GM11168 (cell line): Measurements from ENCODE around the gene TEP1.

Source experiments
- in situ Hi-C: fragments of 300-500 bp; cut with MboI; formaldehyde crosslinking; loops from one replicate; pipeline ENCODE4 v1.12.0; 2022; ENCODE audit warnings: low sequenced_read_pairs; ENCODE audit not compliant: unreplicated experiment

The TEP1 gene

GRCh38 chr14:20434701-20435581 lies 21.6 kb upstream of the TEP1 start:
- in situ Hi-C loops: no loop called here

GRCh38 chr14:20429801-20430669 lies 16.7 kb upstream of the TEP1 start:
- in situ Hi-C loops: no loop called here

GRCh38 chr14:20428802-20429201 lies 15.5 kb upstream of the TEP1 start:
- in situ Hi-C loops: no loop called here

DNA sequence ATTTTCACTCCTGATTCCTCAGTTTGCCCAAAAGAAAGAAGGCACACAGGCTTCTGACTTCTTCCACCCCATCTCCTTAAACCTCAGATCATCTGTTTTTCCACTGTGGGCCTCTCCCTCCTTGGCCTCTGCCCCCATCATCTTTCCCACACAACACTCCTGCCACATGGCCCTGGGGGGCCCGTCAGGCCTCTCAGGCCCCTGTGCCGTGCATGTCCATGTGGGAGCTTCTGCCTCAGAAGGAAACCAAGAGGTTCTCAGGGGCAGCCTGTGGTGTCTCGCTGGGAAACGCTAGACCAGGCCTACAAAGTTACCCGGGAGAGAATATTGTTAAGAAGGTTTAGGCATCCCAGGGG lies 14.7 kb upstream of the TEP1 start:
- in situ Hi-C loops: no loop called here

DNA sequence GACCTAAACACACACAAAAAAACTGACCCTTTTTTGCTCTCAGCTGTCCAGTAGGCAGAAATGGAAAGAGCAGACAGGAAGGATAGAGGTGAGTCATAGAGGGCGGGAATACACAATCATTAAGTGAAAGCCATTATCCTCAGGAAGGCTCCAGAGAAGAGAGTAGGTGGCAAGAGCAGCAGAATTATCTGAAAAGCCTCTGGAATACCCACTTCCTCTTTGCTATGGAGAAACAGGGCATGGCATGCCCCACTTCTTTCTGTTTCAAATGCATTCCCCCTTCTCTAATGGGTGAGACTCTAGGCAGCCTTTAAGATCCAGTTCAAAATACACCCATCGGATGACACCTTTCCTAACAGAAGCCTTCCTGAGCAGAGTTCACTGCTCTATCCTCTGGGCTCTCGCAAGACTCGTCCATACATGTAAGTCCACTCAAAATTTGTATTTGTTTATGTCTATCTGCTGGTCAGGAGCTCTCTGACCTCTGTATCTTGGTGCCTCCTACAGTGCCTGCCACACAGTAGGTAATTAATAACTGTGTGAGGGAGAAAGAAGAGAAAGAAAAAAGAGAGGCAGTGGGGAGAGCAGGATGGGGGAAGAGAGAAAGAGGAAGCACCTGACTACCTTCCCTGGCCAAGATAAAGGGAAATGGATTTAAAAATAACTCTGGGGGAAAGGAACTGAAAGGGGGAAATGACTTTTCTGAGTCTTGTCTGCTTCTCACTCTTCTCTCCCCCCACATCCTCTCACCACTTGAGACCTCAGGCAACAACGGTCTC lies 14.1 kb upstream of the TEP1 start:
- in situ Hi-C loops: no loop called here

- in situ Hi-C loops: no loop called here
Measured at GRCh38 chr14:20424851-20425250, 11.6 kb upstream of the TEP1 start.

DNA sequence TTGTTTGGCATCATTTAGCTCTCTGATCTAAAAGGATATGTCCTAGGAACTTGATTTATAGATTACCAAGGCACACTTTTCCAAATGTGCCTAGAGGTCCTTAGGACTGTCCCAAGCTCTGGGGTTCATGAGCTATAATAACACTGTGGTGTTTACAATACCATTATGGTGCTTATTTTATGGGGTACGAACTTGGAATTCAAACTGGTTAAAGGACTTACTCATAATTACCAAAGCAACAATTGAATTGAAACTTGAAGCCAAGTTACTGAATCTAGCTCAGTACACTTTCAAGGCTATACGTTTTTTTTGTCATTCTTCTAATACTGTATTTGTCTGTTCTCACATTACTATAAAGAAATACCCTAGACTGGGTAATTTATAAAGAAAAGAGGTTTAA lies 9.6 kb upstream of the TEP1 start:
- in situ Hi-C loops: no loop called here

GRCh38 chr14:20421267-20421666 lies 8.0 kb upstream of the TEP1 start:
- in situ Hi-C loops: no loop called here

DNA sequence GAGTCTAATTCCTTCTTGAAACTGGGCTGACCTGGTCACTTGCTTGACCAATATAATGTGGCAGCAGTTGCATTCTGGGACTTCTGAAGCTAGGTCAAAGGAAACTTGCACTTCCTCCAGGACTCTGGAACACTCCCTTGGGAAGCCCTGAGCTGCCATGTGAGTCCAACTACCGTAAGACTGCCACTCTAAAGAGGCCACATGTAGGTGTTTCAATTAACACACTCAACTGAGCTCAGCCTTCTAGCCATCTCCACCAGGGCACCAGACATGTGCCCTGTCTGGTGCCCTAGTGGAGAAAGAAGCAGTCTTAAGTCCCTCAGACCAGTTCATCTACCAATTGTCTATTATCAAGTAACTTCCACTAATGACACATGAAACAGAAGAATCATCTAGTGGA lies 6.1 kb upstream of the TEP1 start:
- in situ Hi-C loops: no loop called here

GRCh38 chr14:20418501-20418909 lies 5.2 kb upstream of the TEP1 start:
- in situ Hi-C loops: no loop called here

DNA sequence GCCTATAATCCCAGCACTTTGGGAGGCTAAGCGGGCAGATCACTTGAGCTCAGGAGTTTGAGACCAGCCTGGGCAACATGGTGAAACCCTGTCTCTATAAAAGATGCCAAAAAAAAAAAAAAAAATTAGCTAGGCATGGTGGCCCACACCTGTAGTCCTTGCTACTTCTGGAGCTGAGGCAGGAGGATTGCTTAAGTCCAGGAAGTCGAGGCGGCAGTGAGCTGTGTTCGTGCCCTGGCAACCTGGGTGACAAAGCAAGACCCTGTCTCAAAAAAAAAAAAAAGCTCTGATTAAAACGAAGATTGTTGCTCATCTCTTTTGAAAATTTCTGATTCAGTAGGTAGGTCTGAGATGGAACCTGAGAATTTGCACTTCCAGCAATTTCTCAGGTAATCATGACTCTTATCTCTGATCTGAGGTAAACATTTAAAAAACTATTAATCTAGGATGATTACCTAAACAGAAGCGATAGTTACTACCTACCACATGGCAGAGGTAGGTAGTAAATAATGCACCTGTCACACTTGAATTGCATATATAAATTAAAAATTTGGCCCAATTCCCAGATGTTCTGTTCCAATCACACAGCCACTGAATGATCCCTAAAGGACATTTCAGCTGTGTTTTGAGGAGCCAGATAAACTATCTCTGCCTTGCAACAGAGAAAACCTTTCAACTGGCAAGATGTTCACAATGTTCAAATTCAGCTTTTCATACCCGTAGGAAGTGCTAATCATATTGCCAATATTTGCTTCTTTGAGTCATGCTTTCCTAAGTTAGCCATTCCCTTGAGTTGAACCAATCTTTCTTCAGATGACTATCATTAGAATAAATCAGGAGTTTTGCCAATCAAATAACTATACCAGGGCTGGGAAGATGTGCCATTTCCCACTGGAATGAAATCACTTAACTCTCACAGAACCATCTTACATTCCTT lies 4.2 kb upstream of the TEP1 start:
- in situ Hi-C loops: no loop called here

DNA sequence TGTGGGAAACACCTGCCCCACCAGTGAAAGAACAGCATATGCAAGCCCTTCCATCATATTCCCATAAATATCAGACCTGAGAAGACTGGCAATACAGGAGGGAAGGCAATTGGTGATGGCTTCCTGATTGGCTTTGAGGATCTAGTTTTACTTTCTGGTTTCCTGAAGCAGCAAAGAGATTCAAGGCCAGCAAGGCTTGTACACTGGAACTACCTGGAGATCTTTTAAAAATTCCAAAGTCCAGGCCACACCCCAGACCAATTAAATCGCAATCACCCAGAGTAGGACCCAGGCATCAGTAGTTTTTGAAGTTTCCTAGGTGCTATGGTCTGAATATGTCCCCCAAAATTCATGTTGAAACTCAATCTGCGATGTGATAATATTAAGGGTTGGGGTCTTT lies 2.9 kb upstream of the TEP1 start:
- in situ Hi-C loops: no loop called here

GRCh38 chr14:20415782-20416206 lies 2.5 kb upstream of the TEP1 start:
- in situ Hi-C loops: no loop called here

DNA sequence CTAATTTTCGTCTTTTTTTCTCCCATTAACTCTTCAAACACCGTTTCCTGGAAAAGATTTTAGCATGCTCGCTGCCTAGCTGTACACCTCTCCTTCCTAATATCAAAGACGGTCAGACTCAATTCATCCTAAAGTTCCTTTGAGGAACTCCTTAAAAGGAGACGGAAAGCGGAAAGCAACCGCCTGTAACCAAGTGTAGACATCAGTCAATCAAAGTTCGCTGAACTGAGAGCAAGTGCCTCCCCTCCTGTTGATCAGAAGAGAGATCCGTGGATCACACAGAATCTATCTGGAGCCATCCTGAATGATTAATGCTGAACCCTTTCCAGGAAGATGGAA lies 412 bp upstream of the TEP1 start:
- in situ Hi-C loops: no loop called here

DNA sequence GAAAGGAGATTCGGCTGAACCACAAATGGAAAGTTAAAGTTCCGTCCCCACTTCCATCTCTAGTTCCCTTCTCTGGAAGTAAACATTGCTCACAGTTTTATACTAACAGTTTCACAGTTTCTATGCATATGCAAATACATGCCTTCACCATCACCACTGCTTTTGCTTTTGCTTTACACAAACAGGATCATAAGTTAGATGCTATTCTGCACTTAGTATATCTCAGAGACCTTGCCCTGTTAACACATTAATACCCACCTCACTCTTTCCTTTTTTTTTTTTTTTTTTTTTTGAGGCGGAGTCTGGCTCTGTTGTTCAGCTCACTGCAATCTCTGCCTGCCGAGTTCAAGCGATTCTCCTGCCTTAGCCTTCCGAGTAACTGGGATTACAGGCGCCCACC lies 890 bp downstream of the TEP1 start:
- in situ Hi-C loops: no loop called here

DNA sequence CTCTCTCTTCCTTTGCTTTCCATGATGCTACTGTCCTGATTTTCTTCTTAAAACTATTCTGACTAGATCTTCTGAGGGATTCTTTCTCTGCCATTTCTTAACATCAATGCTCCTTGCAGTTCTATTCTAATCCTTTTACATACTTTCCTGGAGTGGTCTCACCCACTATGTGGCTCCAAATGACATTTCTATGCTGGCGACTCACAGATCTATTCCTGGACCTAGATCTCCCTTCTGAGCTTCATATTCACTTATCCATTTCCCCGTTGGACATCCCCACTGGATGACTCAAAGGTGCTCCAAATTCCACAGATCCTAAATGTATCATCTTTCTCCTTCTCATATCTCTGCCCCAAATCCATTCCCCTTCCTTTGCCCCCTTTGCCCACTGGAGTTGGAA lies 4.1 kb downstream of the TEP1 start:
- in situ Hi-C loops: no loop called here

GRCh38 chr14:20403521-20403920 lies 9.8 kb downstream of the TEP1 start:
- in situ Hi-C loops: no loop called here

DNA sequence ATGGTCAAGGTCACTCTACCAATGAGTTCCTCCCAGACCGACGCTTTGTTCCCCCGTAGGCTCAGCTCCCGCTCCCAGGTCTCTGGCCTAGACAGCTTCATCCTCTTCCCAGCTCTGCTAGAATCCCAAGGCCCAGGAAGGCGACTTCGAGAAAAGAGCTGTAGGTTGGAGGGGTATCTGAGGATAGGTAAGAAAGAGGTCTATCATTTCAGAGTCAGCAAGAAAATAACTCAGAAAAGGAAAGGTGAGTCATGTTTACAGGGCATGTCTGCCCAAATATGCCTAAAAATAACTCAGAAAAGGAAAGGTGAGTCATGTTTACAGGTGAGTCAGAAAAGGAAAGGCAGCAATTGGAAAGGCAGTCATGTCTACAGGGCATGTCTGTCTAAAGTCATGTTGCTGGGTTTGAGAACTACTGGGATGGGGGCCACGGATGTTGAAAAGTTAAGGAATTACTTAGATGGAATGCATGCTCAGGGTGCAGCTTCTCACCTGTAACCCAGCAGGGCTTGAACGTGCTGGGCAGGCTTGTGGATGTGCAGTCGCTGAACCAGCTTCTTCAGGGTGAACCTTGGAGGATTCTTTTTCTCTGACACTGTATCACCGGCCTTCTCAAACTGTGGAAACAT lies 12.2 kb downstream of the TEP1 start:
- in situ Hi-C loops: no loop called here

GRCh38 chr14:20400589-20400964 lies 12.7 kb downstream of the TEP1 start:
- in situ Hi-C loops: no loop called here
